Testis (tissue), 2 donors: ENCODE data around the gene HOXA5.

ENCODE experiments used
- POLR2A ChIP-seq: fragments of 450-650 bp; IDR thresholded peaks from one replicate; pipeline ENCODE4 v1.6.1; 2017; ENCODE audit warnings: antibody characterized with exemption, mild to moderate bottlenecking, moderate library complexity
- TF ChIP-seq, protein P1 (sequence below), 3 experiments: fragments of 450-650 bp in 2 of 3; fragments of 200-600 bp in 1 of 3; sonication (generic) in 1 of 3; IDR thresholded peaks; one replicate each; pipeline ENCODE4 v1.5.1; 2016 to 2019; ENCODE audit warnings: antibody characterized with exemption in 3 of 3, mild to moderate bottlenecking in 2 of 3, moderate library complexity in 1 of 3

DNA sequence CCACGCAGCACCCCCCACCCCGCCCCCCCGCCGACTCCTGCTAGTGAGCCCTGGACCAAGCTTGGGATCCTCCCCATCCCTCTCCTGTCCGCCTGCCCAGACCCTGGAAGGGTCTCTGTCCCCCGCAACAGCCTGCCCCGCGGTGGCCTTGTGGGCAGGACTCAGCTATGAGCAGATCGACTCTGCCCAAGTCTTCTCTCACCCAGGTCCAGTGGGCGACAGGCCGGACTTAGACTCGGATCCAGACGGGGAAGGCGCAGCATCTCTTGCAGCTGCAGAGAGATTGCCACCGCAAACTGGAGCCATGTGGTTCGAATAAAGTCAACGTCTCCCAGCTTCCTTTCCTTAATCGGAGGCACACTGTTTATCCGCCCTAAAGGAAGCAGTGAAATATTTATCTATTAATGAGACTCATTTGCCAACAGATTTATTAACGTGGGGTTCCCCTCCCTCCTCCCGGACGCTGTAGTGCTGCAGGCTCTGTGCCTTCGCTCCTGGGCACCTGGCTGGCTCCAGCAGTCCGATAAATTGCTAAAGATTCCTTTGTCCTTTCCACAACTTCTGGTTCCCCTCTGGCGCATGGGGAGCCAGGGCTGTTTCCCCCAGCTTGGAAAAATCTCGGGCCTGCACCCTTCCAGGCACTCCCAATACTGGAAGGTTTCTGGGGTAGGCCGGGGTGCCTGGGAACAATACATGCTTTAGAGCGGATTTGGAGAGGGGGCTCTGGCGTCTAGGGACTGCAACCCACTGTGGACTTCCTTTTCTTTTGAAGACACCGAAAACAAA, 13.6 kb upstream of the HOXA5 start:
- TF ChIP-seq, protein P1, sequence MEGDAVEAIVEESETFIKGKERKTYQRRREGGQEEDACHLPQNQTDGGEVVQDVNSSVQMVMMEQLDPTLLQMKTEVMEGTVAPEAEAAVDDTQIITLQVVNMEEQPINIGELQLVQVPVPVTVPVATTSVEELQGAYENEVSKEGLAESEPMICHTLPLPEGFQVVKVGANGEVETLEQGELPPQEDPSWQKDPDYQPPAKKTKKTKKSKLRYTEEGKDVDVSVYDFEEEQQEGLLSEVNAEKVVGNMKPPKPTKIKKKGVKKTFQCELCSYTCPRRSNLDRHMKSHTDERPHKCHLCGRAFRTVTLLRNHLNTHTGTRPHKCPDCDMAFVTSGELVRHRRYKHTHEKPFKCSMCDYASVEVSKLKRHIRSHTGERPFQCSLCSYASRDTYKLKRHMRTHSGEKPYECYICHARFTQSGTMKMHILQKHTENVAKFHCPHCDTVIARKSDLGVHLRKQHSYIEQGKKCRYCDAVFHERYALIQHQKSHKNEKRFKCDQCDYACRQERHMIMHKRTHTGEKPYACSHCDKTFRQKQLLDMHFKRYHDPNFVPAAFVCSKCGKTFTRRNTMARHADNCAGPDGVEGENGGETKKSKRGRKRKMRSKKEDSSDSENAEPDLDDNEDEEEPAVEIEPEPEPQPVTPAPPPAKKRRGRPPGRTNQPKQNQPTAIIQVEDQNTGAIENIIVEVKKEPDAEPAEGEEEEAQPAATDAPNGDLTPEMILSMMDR (IDR thresholded peaks at IDR 0.05), result no peak
- no peak for TF ChIP-seq POLR2A
